Measurements from ENCODE around the gene ZNF724.

ZNF724 gene

DNA sequence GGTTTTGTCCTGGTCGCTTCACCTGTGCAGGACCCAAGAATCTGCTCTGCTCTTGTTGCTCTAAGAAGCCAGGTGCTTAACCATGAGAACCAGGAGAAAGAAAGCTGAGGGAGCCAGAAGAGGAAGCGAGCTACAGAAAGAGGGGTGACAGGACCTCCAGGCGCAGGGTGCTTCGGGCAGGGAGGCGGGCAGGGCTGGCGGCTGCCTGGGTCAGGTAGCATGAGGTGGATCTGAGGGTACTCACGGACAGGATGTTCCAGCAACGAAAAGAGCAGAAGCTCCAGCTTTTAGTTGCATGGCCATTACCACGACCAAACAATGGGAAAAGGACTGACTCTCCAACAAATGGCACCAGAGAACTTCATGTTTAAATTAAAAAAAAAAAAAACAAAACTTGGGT lies 59.9 kb downstream of the ZNF724 start:
- Histone ChIP-seq H3K27ac (ENCODE audit: extremely low read depth, low read depth, low read length) (no peak overlapping the region), H3K9me3 (ENCODE audit: control insufficient read depth, insufficient read depth, low read depth, low read length) (no peaks in the 10 kb centered on the region), H3K4me3 (ENCODE audit: low read depth, low read length) (no peak overlapping the region), H3K36me3 (ENCODE audit: control insufficient read depth in 2 of 2, insufficient read depth in 1 of 2, low read length in 2 of 2) (no peaks in the 10 kb centered on the region), H3K4me1 (ENCODE audit: control insufficient read depth, insufficient read depth, low read length) (no peaks in the 10 kb centered on the region)
- TF ChIP-seq ZNF76 (tag by site-specific recombination; IDR thresholded peaks at IDR 0.05; ENCODE audit: borderline replicate concordance, low read depth) (no peak), ZNF2 (tag by site-specific recombination; IDR thresholded peaks at IDR 0.05) (no peak), ZNF837 (tag by site-specific recombination; IDR thresholded peaks at IDR 0.05) (no peak), SCRT2 (tag by site-specific recombination; IDR thresholded peaks at IDR 0.05) (no peak), ZNF416 (tag by site-specific recombination; IDR thresholded peaks at IDR 0.05) (no peak), IKZF3 (tag by site-specific recombination; IDR thresholded peaks at IDR 0.05) (no peak), ZNF23 (tag by site-specific recombination; IDR thresholded peaks at IDR 0.05; ENCODE audit: borderline replicate concordance) (no peak), ZXDB (tag by site-specific recombination; IDR thresholded peaks at IDR 0.05) (no peak)
- TF ChIP-seq, protein P1, sequence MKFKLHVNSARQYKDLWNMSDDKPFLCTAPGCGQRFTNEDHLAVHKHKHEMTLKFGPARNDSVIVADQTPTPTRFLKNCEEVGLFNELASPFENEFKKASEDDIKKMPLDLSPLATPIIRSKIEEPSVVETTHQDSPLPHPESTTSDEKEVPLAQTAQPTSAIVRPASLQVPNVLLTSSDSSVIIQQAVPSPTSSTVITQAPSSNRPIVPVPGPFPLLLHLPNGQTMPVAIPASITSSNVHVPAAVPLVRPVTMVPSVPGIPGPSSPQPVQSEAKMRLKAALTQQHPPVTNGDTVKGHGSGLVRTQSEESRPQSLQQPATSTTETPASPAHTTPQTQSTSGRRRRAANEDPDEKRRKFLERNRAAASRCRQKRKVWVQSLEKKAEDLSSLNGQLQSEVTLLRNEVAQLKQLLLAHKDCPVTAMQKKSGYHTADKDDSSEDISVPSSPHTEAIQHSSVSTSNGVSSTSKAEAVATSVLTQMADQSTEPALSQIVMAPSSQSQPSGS (tag by site-specific recombination; IDR thresholded peaks at IDR 0.05; ENCODE audit: low read depth) = no peak
- TF ChIP-seq, protein P2, sequence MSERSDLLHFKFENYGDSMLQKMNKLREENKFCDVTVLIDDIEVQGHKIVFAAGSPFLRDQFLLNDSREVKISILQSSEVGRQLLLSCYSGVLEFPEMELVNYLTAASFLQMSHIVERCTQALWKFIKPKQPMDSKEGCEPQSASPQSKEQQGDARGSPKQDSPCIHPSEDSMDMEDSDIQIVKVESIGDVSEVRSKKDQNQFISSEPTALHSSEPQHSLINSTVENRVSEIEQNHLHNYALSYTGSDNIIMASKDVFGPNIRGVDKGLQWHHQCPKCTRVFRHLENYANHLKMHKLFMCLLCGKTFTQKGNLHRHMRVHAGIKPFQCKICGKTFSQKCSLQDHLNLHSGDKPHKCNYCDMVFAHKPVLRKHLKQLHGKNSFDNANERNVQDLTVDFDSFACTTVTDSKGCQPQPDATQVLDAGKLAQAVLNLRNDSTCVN (tag by site-specific recombination; optimal IDR thresholded peaks at IDR 0.05) = no peak
- ChIA-PET CTCF (interaction anchor here (0.6 kb wide), 1 partner anchor 855 kb away, joined by 3 read pairs; no protein-coding TSS in a partner anchor), POLR2A (no interaction called here)

DNA sequence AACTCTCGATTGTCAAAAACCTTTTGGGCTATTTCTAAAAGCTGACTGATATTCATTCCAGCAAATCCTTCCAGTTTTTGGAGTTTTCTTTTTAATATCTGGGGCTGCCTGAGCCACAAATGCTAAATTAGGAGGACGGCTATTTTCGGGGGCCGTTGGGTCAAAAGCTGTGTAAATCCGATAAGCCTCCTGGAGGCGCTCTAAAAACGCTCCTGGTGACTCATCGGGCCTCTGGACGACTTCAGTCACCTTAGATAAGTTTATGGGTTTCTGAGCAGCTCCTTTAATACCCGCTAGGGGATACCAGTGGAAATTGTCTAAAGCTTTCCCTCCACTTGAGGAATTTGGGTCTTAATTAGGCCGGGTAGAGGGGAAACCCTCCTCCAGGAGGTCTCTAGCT lies 66.9 kb downstream of the ZNF724 start:
- ChIA-PET POLR2A (no interaction called here), CTCF (no interaction called here)
- TF ChIP-seq ZSCAN30 (tag by site-specific recombination; IDR thresholded peaks at IDR 0.05) (no peak), ZNF830 (tag by site-specific recombination; IDR thresholded peaks at IDR 0.05; ENCODE audit: low read depth) (no peak), ZNF416 (tag by site-specific recombination; IDR thresholded peaks at IDR 0.05) (no peak), HOXA7 (CRISPR knock-in tag; IDR thresholded peaks at IDR 0.05; ENCODE audit: borderline replicate concordance) (no peak), REPIN1 (tag by site-specific recombination; IDR thresholded peaks at IDR 0.05; ENCODE audit: low read depth) (no peak), YY1 (tag by site-specific recombination; IDR thresholded peaks at IDR 0.05) (no peak), RBAK (tag by site-specific recombination; IDR thresholded peaks at IDR 0.05) (no peak), HOXC10 (CRISPR knock-in tag; IDR thresholded peaks at IDR 0.05) (no peak), SALL2 (tag by site-specific recombination; IDR thresholded peaks at IDR 0.05; ENCODE audit: borderline replicate concordance) (no peak), ZNF211 (tag by site-specific recombination; IDR thresholded peaks at IDR 0.05; ENCODE audit: low read depth) (no peak)
- TF ChIP-seq, protein P3, sequence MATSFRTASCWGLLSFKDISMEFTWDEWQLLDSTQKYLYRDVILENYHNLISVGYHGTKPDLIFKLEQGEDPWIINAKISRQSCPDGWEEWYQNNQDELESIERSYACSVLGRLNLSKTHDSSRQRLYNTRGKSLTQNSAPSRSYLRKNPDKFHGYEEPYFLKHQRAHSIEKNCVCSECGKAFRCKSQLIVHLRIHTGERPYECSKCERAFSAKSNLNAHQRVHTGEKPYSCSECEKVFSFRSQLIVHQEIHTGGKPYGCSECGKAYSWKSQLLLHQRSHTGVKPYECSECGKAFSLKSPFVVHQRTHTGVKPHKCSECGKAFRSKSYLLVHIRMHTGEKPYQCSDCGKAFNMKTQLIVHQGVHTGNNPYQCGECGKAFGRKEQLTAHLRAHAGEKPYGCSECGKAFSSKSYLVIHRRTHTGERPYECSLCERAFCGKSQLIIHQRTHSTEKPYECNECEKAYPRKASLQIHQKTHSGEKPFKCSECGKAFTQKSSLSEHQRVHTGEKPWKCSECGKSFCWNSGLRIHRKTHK (tag by site-specific recombination; IDR thresholded peaks at IDR 0.05) = no peak
- TF ChIP-seq, protein P4, sequence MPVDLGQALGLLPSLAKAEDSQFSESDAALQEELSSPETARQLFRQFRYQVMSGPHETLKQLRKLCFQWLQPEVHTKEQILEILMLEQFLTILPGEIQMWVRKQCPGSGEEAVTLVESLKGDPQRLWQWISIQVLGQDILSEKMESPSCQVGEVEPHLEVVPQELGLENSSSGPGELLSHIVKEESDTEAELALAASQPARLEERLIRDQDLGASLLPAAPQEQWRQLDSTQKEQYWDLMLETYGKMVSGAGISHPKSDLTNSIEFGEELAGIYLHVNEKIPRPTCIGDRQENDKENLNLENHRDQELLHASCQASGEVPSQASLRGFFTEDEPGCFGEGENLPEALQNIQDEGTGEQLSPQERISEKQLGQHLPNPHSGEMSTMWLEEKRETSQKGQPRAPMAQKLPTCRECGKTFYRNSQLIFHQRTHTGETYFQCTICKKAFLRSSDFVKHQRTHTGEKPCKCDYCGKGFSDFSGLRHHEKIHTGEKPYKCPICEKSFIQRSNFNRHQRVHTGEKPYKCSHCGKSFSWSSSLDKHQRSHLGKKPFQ (tag by site-specific recombination; IDR thresholded peaks at IDR 0.05) = no peak
- TF ChIP-seq, protein P5, sequence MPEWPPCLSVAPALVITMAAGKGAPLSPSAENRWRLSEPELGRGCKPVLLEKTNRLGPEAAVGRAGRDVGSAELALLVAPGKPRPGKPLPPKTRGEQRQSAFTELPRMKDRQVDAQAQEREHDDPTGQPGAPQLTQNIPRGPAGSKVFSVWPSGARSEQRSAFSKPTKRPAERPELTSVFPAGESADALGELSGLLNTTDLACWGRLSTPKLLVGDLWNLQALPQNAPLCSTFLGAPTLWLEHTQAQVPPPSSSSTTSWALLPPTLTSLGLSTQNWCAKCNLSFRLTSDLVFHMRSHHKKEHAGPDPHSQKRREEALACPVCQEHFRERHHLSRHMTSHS (tag by site-specific recombination; IDR thresholded peaks at IDR 0.05) = no peak
- H3K9me3 ChIP-seq (ENCODE audit: control insufficient read depth, insufficient read depth, low read depth, low read length) = no peaks in the 10 kb centered on the region
- H3K36me3 ChIP-seq (ENCODE audit: control insufficient read depth in 2 of 2, insufficient read depth in 1 of 2, low read length in 2 of 2) = no peaks in the 10 kb centered on the region
- H3K4me1 ChIP-seq (ENCODE audit: control insufficient read depth, insufficient read depth, low read length) = no peaks in the 10 kb centered on the region
- H3K27ac ChIP-seq (ENCODE audit: extremely low read depth, low read depth, low read length) = no peak overlapping the region
- no peak overlapping the region for H3K4me3 ChIP-seq (ENCODE audit: low read depth, low read length)

Measured in HEK293 (cell line).